AG04449 (cell line): ENCODE measurements around the gene POLE.

Experiments used
- CTCF ChIA-PET: fragments of 350-600 bp; formaldehyde crosslinking; extraction: SDS; loops from one replicate; lab custom pipeline; 2021; ENCODE audit warnings: antibody characterized with exemption; lab: Yijun Ruan, JAX
- POLR2A ChIA-PET: fragments of 400-600, 350-600 bp; formaldehyde crosslinking; extraction: SDS; loops from one replicate; lab custom pipeline; 2020; ENCODE audit warnings: antibody characterized with exemption, inconsistent platforms; lab: Yijun Ruan, JAX
- DNase-seq: peaks from one replicate; pipeline ENCODE4 v3.0.0-alpha.2; 2010; ENCODE audit warnings: low read depth, low spot score
- H3K4me3 ChIP-seq: 2 replicates; pipeline ENCODE4 v1.5.1; 2011; ENCODE audit warnings: low read depth, mild to moderate bottlenecking, control low read depth, low read length
- TF ChIP-seq, protein P1 (sequence below): IDR thresholded peaks from one replicate; pipeline ENCODE4 v1.5.1; 2011; ENCODE audit warnings: mild to moderate bottlenecking, moderate library complexity, low read length, control low read depth, inconsistent platforms; ENCODE audit not compliant: insufficient read depth; ENCODE audit errors: missing control alignments

Gene POLE

DNA sequence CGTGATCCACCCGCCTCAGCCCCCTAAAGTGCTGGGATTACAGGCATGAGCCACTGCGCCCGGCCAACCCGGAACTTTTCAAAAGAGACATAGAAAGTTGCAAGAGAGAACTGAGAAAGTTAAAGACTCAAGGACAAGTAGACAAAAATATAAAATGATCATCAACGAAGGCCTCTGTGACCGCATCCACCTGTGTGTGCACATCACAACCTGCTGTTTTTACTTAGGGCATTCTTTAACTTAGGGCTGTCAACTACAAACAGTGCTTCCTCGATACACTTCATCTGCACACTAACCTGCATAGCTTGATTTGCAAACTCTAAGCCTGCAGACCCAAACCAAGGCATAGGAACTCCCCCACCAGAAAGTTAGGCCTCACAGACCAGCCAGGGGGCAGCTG, 53.7 kb downstream of the POLE start:
- ChIA-PET POLR2A (no interaction called here), CTCF (interaction anchor here (1.0 to 3.0 kb wide), 5 partner anchors 8 to 24 kb away, joined by 3 to 15 read pairs (median 3); no protein-coding TSS in a partner anchor)
- TF ChIP-seq, protein P1, sequence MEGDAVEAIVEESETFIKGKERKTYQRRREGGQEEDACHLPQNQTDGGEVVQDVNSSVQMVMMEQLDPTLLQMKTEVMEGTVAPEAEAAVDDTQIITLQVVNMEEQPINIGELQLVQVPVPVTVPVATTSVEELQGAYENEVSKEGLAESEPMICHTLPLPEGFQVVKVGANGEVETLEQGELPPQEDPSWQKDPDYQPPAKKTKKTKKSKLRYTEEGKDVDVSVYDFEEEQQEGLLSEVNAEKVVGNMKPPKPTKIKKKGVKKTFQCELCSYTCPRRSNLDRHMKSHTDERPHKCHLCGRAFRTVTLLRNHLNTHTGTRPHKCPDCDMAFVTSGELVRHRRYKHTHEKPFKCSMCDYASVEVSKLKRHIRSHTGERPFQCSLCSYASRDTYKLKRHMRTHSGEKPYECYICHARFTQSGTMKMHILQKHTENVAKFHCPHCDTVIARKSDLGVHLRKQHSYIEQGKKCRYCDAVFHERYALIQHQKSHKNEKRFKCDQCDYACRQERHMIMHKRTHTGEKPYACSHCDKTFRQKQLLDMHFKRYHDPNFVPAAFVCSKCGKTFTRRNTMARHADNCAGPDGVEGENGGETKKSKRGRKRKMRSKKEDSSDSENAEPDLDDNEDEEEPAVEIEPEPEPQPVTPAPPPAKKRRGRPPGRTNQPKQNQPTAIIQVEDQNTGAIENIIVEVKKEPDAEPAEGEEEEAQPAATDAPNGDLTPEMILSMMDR: no peak
- H3K4me3 ChIP-seq: no peak overlapping the region
- no peak for DNase-seq

DNA sequence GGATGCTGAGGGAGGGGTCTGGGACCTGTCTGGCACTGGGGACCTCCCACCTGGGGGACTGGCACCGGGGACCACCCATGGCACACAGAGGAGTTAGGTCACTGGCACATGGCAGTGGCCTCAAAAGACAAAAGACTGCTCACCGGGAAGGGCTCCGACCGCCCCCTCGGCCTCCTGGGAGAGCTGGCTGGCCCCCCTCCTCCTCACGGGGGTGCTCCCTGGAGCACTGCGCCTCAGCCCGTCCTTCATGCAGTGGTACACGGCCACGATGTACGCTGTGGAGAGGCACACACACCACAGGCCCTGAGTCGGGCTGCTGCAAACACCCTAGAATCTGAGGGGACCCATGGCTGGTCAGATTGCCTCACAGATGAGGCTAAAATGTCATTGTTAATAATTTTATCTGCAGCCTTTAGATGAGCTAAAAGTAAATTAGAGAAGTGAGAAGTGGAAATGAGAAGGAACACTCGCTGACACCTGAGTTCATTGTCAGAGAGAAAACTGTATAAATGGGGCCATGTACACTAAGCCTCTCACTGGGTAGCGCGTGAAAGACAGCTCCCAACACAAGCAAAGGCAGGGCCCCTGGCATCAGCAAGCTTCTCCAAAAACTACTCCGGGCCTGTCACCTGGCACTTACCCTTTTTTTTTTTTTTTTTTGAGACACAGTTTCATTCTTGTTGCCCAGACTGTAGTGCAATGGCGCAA, 54.5 kb downstream of the POLE start:
- no peak overlapping the region for H3K4me3 ChIP-seq
- POLR2A ChIA-PET: no interaction called here
- CTCF ChIA-PET: interaction anchor here (0.6 to 5.5 kb wide), 7 partner anchors 7 to 23 kb away, joined by 3 to 45 read pairs (median 4); partner anchors contain the start of gene LRCOL1
- TF ChIP-seq, protein P1: no peak
- DNase-seq: no peak

DNA sequence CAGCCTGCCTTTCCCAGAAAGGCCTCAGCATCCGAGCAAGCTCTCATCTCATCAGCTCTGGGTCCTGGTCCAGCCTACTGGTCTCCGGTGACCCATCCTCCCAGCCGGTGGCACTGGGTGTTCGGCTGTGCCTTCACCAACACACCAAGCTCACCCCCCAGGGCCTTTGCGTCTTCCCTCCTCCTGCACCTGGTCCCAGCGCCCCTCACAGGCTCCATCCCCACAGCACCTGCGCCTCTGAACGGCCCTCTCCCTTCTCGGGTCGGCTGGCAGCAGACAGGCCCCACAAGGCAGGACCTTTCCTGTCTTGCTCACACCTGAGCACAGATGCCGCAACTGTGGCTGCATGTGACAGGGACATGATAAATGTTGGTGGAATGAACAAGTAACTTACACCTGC, 55.5 kb downstream of the POLE start:
- POLR2A ChIA-PET: no interaction called here
- CTCF ChIA-PET: interaction anchor here (0.9 to 5.5 kb wide), 3 partner anchors 8 to 217 kb away, joined by 5 to 45 read pairs (median 15); no protein-coding TSS in a partner anchor
- TF ChIP-seq, protein P1: no peak
- H3K4me3 ChIP-seq: no peak overlapping the region
- no peak for DNase-seq

DNA sequence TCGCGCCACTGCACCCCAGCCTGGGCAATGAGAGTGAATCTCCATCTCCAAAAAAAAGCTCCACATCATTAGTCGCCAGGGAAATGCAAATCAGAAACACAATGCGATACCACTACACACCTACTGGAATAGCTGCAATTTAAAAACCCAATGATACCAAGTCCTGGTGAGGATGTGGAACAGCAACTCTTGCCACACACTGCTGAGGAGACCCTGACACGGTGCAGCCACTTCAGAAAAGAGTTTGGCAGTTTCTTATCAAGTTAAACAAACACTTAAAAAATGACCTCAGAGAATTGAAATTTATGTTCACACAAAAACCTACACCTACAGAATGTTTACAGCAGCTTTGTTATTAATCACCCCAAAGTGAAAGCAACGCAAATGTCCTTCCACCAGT, 56.5 kb downstream of the POLE start:
- DNase-seq: no peak
- no peak overlapping the region for H3K4me3 ChIP-seq
- ChIA-PET CTCF (interaction anchor here (1.7 to 5.5 kb wide), 3 partner anchors 9 to 16 kb away, joined by 7 to 45 read pairs (median 18); no protein-coding TSS in a partner anchor), POLR2A (no interaction called here)
- TF ChIP-seq, protein P1: no peak

DNA sequence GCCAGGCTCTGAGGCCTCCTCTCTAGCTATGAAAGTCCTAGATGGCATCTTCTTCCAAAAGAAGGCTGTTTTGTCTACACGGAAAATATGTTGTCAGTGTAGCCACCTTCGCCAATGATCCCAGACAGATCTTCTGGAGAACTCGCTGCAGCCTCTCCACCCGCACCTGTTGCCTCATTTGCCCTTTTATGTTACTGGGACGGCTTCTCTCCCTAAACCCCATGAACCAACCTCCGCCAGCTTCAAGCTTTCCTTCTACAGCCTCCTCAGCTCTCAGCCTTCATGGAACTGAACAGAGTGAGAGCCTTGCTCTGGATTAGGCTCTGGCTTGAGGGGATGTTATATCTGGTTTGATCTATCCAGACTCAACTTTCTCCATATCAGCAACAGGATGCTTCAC, 57.8 kb downstream of the POLE start:
- POLR2A ChIA-PET: no interaction called here
- TF ChIP-seq, protein P1: no peak
- DNase-seq: no peak
- no peak overlapping the region for H3K4me3 ChIP-seq
- CTCF ChIA-PET: interaction anchor here (1.0 to 5.5 kb wide), 4 partner anchors 10 to 14 kb away, joined by 3 to 45 read pairs (median 12); no protein-coding TSS in a partner anchor

DNA sequence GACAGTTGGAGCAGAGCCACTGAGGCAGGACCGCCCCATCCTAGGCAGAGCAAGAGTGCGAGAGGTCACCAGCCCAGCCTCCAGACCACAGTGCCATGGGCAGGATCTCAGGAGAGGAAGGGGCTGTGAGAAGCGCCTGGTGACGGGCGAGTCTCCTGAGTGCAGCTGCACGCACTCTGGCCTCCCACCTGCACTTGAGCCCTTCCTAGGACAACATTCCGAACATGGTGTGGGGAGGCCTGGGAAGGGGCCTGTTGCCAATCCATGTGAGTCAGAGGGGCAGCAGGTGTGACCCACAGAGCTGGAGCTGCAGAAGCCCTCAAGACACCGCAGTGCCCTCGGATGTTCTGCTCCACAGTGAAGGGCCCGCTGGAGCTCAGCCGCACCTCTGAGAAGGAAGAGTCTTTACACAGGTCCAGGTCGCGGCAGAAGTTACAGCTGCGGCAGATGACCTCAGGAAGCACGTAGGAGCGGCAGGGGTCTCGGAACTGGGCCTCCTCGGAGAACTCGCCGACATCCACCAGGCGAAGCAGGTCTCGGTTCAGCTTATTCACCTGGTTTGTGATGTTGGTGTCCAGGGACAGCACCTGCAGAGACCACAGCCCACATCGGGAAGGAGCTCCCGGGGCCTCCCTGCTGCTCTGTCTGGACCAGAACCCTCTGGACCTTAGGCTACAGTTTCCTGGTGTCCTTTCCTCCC, 61.3 kb downstream of the POLE start:
- H3K4me3 ChIP-seq: no peak overlapping the region
- CTCF ChIA-PET: interaction anchor here (1.0 to 1.9 kb wide), 5 partner anchors 10 to 472 kb away, joined by 3 to 9 read pairs (median 4); no protein-coding TSS in a partner anchor
- POLR2A ChIA-PET: no interaction called here

More for the DNA sequence above, 61.3 kb downstream of the POLE start:
- DNase-seq: no peak
- TF ChIP-seq, protein P1: no peak
